GM12801 (cell line): ENCODE data around the gene COL4A6.

ENCODE experiments used
- TF ChIP-seq, protein P1 (sequence below): IDR thresholded peaks from one replicate; pipeline ENCODE4 v1.5.1; 2011; ENCODE audit warnings: control low read depth; ENCODE audit not compliant: insufficient read length; ENCODE audit errors: extremely low read depth

The COL4A6 gene

DNA sequence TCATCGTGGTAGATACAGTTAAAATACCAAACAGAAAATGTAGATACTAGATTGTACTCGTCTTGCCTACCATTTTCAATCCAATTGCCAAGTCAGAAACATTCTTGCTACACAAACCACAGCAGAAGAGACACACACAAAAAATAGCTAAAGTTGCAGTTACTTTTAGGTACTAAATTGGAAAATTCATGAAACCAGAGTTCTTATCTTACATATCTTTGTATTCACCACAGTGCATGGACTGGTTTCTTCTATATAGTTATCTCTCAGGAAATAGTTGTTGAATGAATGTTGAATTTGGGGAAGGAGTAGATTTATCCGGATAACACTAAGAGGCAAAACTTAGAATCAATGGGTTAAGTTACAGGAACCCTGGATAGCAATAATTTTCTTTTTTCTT is 15.6 kb upstream of the COL4A6 start:
- TF ChIP-seq, protein P1, sequence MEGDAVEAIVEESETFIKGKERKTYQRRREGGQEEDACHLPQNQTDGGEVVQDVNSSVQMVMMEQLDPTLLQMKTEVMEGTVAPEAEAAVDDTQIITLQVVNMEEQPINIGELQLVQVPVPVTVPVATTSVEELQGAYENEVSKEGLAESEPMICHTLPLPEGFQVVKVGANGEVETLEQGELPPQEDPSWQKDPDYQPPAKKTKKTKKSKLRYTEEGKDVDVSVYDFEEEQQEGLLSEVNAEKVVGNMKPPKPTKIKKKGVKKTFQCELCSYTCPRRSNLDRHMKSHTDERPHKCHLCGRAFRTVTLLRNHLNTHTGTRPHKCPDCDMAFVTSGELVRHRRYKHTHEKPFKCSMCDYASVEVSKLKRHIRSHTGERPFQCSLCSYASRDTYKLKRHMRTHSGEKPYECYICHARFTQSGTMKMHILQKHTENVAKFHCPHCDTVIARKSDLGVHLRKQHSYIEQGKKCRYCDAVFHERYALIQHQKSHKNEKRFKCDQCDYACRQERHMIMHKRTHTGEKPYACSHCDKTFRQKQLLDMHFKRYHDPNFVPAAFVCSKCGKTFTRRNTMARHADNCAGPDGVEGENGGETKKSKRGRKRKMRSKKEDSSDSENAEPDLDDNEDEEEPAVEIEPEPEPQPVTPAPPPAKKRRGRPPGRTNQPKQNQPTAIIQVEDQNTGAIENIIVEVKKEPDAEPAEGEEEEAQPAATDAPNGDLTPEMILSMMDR = no peak

GRCh38 chrX:108447303-108447702 is 9.1 kb upstream of the COL4A6 start:
- TF ChIP-seq, protein P1 = no peak

GRCh38 chrX:108442901-108443464 is 4.8 kb upstream of the COL4A6 start:
- TF ChIP-seq, protein P1 = no peak

GRCh38 chrX:108439961-108440696 is 1.9 kb upstream of the COL4A6 start:
- TF ChIP-seq, protein P1 = no peak

GRCh38 chrX:108439426-108439942 is 1.3 kb upstream of the COL4A6 start, which contains the start of gene COL4A5:
COL4A5 (plus strand) TSS chrX:108439838; CDS start chrX:108440126, 288 bp downstream.
- TF ChIP-seq, protein P1 = no peak

GRCh38 chrX:108437349-108438109 is 693 bp downstream of the COL4A6 start:
- TF ChIP-seq, protein P1 = no peak

- TF ChIP-seq, protein P1 = no peak
These were observed 3.0 kb downstream of the COL4A6 start for GRCh38 chrX:108435261-108435660.
